PFSK-1 (cell line): ENCODE data around the gene MCOLN3.

Source experiments
- FOXP2 ChIP-seq: optimal IDR thresholded peaks from 2 replicates; pipeline ENCODE3; 2011; ENCODE audit warnings: borderline replicate concordance, control low read depth, inconsistent platforms; ENCODE audit not compliant: insufficient read depth; ENCODE audit errors: extremely low read length, extremely low read depth
- POLR2AphosphoS5 ChIP-seq: IDR thresholded peaks from 2 replicates; pipeline ENCODE4 v1.6.1; 2012; ENCODE audit warnings: low read depth, mild to moderate bottlenecking, control low read depth, low read length, moderate library complexity
- REST ChIP-seq, 2 experiments: IDR thresholded peaks; 2 replicates each; pipeline versions ENCODE4 v1.6.1 to v1.8.0; 2011 to 2012; ENCODE audit warnings: low read depth in 2 of 2, low read length in 2 of 2, control low read depth in 1 of 2, inconsistent platforms in 1 of 2, mild to moderate bottlenecking in 1 of 2, moderate library complexity in 1 of 2; ENCODE audit not compliant: insufficient read depth in 1 of 2
- TAF1 ChIP-seq: IDR thresholded peaks from 2 replicates; pipeline ENCODE4 v1.6.1; 2012; ENCODE audit warnings: low read length, control low read depth, borderline replicate concordance; ENCODE audit not compliant: insufficient read depth

- TF ChIP-seq FOXP2 (no peak), REST (IDR thresholded peaks at IDR 0.05; ENCODE audit: insufficient read depth in 1 of 2, low read depth in 2 of 2, low read length in 2 of 2) (no peak), POLR2AphosphoS5 (no peak), TAF1 (no peak)
These were observed 616 bp downstream of the MCOLN3 start for GRCh38 chr1:85047472-85048295.
